C4-2B (cell line): ENCODE data around the gene SPPL2B.

Experiments
- ZFX ChIP-seq: fragments of 450-650 bp; IDR thresholded peaks from 2 replicates; pipeline ENCODE4 v1.6.1; 2017
- TF ChIP-seq, protein P1 (sequence below): fragments of 450-650 bp; conservative IDR thresholded peaks from 2 replicates; pipeline ENCODE4 v1.5.1; 2017; ENCODE audit warnings: mild to moderate bottlenecking

DNA sequence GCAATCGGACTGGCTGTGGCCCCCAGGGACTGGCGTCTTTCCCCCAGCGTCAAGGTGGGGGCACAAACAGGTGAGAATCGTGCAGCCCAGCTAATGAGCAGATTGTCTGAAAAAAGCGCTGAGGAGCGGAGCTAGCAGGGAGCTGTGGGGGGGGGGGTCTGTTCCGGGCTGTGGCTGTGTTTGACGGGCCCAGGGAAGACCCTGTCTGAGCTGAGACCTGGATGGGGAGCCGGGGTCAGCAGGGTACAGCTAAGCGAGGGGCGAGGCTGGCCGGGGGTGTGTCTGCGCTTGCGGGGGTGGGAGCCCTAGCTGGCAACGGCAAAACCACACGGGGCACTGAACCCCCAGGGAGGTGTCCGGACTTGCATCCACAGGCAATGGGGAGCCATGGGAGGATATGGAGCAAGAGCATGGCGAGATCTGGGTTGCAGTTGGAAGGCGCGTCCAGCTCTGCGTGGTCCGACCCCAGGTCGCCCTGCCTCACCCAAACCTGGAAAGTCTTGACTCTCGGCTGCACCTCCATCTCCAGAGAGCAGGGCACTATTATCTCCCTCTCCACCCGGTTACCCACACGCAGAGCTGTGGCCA is 25.2 kb upstream of the SPPL2B start:
- TF ChIP-seq, protein P1, sequence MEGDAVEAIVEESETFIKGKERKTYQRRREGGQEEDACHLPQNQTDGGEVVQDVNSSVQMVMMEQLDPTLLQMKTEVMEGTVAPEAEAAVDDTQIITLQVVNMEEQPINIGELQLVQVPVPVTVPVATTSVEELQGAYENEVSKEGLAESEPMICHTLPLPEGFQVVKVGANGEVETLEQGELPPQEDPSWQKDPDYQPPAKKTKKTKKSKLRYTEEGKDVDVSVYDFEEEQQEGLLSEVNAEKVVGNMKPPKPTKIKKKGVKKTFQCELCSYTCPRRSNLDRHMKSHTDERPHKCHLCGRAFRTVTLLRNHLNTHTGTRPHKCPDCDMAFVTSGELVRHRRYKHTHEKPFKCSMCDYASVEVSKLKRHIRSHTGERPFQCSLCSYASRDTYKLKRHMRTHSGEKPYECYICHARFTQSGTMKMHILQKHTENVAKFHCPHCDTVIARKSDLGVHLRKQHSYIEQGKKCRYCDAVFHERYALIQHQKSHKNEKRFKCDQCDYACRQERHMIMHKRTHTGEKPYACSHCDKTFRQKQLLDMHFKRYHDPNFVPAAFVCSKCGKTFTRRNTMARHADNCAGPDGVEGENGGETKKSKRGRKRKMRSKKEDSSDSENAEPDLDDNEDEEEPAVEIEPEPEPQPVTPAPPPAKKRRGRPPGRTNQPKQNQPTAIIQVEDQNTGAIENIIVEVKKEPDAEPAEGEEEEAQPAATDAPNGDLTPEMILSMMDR = no peak
- TF ChIP-seq ZFX = no peak
